ENCODE measurements around the gene ZNF652. TPM values are rescaled to one million over a fixed set of nuclear protein-coding genes. Genes with fewer than 3 reads are reported as not detected.
"Not testable (repeated sequence)": the region's sequence is repeated elsewhere in the genome, so short reads cannot be mapped to it uniquely, and the experiment has no call there.

The ZNF652 gene
- total and polyA plus RNA-seq, 8 donors, result 27.8 to 46.8 (median 30.8) TPM

DNA sequence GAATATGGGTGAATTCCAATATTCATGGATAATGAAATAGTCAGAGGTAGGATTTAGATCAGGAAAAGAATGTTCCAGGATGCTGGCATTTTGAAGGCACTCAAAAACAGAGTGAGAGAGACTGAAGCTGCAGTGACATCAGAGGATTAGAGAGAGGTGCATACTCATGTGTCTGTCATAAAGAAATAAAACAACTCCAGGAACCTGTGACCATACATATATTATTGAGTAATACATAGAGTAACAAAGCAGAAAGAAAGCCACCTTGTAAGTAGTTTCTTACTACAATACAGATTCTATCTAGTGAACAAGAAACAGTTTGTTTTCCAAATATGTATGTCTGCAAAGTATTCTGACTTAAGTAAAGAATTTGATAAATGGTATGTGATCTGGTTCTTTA lies 69.1 kb downstream of the ZNF652 start:
- intact Hi-C loops (cut with DNase I), result loop anchor here in 1 of 2 donors (5.0 kb wide), 1 partner anchor 116 kb away; no protein-coding TSS in a partner anchor
- DNase-seq (no peak), ATAC-seq (no peak)
- no peak overlapping the region for H3K4me3 ChIP-seq
- TF ChIP-seq, protein P1, sequence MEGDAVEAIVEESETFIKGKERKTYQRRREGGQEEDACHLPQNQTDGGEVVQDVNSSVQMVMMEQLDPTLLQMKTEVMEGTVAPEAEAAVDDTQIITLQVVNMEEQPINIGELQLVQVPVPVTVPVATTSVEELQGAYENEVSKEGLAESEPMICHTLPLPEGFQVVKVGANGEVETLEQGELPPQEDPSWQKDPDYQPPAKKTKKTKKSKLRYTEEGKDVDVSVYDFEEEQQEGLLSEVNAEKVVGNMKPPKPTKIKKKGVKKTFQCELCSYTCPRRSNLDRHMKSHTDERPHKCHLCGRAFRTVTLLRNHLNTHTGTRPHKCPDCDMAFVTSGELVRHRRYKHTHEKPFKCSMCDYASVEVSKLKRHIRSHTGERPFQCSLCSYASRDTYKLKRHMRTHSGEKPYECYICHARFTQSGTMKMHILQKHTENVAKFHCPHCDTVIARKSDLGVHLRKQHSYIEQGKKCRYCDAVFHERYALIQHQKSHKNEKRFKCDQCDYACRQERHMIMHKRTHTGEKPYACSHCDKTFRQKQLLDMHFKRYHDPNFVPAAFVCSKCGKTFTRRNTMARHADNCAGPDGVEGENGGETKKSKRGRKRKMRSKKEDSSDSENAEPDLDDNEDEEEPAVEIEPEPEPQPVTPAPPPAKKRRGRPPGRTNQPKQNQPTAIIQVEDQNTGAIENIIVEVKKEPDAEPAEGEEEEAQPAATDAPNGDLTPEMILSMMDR (IDR thresholded peaks at IDR 0.05), result no peak
- no peaks in the 10 kb centered on the region for H3K4me1 ChIP-seq
- no peak overlapping the region for H3K27ac ChIP-seq
- peaks cover 0 to 16% of the 10 kb centered on the region in 2 donors for H3K36me3 ChIP-seq
- no peaks in the 10 kb centered on the region for H3K27me3 ChIP-seq
- no peaks in the 10 kb centered on the region for H3K9me3 ChIP-seq

DNA sequence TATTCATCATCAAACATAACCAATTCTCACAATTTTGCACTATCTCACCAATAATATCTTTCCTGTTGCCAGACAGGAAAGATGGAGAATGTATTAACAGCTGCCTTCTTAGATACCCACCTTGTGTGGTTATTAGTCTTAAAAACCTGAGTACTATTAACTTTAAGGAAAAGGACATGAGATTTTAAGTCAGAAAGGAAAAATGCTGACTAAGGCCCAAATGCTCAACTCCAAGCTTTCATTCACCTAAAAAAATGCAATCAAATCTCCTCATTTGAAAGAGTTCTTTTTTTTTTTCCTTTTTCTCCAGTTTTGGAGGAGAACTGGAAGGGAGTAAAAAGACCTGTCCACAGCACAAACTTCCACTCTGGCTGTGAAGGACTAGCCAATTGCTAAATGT lies 70.1 kb downstream of the ZNF652 start:
- no peaks in the 10 kb centered on the region for H3K4me1 ChIP-seq
- intact Hi-C loops (cut with DNase I), result loop anchor here in 1 of 2 donors (5.0 kb wide), 1 partner anchor 115 kb away; no protein-coding TSS in a partner anchor
- H3K36me3 ChIP-seq, result peaks cover 0 to 8% of the 10 kb centered on the region in 2 donors
- no peak overlapping the region for H3K27ac ChIP-seq
- no peaks in the 10 kb centered on the region for H3K9me3 ChIP-seq
- H3K4me3 ChIP-seq, result no peak overlapping the region
- TF ChIP-seq, protein P1 (IDR thresholded peaks at IDR 0.05), result no peak
- ATAC-seq, result no peak
- H3K27me3 ChIP-seq, result no peaks in the 10 kb centered on the region
- no peak for DNase-seq

DNA sequence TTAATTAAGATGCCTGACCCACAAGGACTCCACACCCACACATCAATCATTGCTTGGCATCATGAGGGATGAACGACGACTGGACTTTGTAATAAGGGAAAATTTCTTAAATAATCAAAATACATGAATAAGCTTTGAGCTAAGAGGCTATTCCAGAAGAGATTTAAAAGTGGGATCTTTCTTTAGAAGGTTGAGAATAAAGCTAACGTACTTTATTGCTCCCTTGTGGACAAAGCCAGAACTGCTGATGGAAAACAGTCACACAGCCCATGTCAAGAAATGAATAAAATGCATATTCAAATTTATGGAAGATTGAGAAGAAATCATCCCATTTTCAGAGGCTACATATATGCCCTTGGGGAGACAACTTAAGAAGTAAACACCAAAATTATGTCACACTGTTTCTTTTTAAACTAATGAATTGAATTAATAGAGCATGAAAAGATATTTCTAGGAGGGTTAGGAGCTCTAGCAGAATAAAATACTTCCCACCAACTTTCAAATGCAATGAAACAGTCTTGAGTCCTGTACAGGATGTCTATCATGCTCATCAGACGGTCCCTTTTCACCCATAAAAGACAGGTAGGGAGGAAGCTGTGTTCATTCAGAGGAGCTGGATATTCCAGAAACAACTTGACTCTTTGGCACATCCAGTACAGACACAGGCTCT lies 71.2 kb downstream of the ZNF652 start:
- no peaks in the 10 kb centered on the region for H3K9me3 ChIP-seq
- intact Hi-C loops (cut with DNase I), result loop anchor here in 1 of 2 donors (5.0 kb wide), 1 partner anchor 114 kb away; no protein-coding TSS in a partner anchor
- TF ChIP-seq, protein P1 (IDR thresholded peaks at IDR 0.05), result peak; percentile 64 to 65
- no peak overlapping the region for H3K27ac ChIP-seq
- peaks cover 0 to 8% of the 10 kb centered on the region in 2 donors for H3K36me3 ChIP-seq
- no peak overlapping the region for H3K4me3 ChIP-seq
- DNase-seq (peak in 2 of 4 donors; percentile 8 to 35), ATAC-seq (peak; percentile 50)
- H3K4me1 ChIP-seq, result no peaks in the 10 kb centered on the region
- no peaks in the 10 kb centered on the region for H3K27me3 ChIP-seq

DNA sequence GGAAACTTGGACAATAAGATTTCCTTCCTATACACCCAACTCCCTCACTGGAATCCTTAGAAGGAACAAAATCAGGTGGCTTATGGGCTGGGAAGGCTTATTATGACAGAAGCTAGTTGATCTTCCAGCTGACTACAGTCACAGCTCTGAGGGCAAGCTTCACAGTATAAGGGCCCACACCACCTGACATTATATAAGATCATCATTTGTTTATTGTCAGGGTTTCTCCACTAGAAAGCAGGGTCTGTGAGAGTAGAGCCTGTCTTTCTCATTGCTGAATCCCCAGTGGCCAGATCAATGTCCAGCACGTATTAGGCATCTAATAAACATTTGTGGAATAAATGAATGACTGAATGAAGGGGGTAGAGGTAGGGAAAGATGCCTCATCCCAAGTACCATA lies 73.7 kb downstream of the ZNF652 start:
- no peaks in the 10 kb centered on the region for H3K27me3 ChIP-seq
- intact Hi-C loops (cut with DNase I), result no loop called here
- no peak overlapping the region for H3K27ac ChIP-seq
- H3K36me3 ChIP-seq, result peaks cover 0 to 8% of the 10 kb centered on the region in 2 donors
- H3K4me1 ChIP-seq, result no peaks in the 10 kb centered on the region
- no peak for ATAC-seq
- no peak overlapping the region for H3K4me3 ChIP-seq
- DNase-seq, result no peak
- no peaks in the 10 kb centered on the region for H3K9me3 ChIP-seq
- TF ChIP-seq, protein P1 (IDR thresholded peaks at IDR 0.05), result no peak

DNA sequence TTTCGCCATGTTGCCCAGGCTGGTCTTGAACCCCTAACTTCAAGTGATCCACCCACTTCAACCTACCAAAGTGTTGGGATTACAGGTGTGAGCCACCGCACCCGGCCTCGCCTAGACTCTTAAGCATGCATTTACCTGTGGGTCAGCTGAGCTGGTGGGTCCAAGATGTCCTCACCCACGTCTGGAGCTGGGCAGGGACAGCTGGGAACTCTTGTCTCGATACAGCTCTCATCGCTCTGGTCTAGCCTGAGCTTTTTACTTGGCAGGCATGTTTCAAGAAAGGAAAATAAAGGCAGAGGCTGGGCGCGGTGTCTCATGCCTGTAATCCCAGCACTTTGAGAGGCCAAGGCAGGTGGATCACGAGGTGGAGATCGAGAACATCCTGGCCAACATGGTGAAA lies 74.6 kb downstream of the ZNF652 start:
- no peaks in the 10 kb centered on the region for H3K9me3 ChIP-seq
- ATAC-seq (no peak), DNase-seq (no peak)
- intact Hi-C loops (cut with DNase I), result no loop called here
- H3K4me3 ChIP-seq, result no peak overlapping the region
- H3K27ac ChIP-seq, result no peak overlapping the region
- no peaks in the 10 kb centered on the region for H3K27me3 ChIP-seq
- TF ChIP-seq, protein P1 (IDR thresholded peaks at IDR 0.05), result no peak
- H3K36me3 ChIP-seq, result peaks cover 0 to 8% of the 10 kb centered on the region in 2 donors
- no peaks in the 10 kb centered on the region for H3K4me1 ChIP-seq

DNA sequence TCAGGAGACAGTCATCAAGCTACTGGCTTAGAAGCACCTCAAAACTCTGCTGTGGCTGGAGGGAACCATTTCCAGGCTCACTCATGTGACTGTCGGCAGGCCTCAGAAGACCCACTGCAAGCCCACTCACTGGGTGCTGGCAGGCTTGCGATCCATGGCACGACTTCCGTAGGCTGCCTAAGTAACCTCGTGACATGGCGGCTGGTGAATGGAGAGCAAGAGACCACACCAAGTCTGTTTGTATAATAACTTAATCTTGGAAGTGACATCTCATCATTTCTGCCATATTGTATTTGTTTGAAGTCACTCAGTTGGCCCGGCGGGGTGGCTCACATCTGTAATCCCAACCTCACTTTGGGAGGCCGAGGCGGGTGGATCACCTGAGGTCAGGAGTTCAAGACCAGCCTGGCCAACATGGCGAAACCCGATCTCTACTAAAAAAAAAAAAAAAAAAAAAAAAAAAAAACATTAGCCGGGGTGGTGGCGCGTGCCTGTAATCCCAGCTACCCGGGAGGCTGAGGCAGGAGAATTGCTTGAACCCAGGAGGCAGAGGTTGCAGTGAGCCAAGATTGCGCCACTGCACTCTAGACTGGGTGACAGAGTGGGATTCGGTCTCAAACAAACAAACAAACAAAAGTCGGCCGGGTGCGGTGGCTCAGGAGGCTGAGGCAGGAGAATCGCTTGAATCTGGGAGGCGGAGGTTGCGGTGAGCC lies 75.6 kb downstream of the ZNF652 start:
- intact Hi-C loops (cut with DNase I), result not testable (repeated sequence)

More for the DNA sequence above, 75.6 kb downstream of the ZNF652 start:
- not testable (repeated sequence) for H3K4me1 ChIP-seq, H3K36me3 ChIP-seq, DNase-seq, H3K4me3 ChIP-seq, H3K27me3 ChIP-seq, H3K9me3 ChIP-seq, ATAC-seq, H3K27ac ChIP-seq

All from left lung (tissue), 10 donors.